Common myeloid progenitor, CD34-positive (primary cell): ENCODE data around the gene ZC3H6.

Experiments
- CTCF ChIA-PET: fragments of 350-600 bp; sonication (Branson Sonifier 250); formaldehyde crosslinking; loops from one replicate; lab custom pipeline; 2021; ENCODE audit warnings: antibody characterized with exemption; lab: Charles Lee
- POLR2A ChIA-PET: fragments of 350-600 bp; sonication (Branson Sonifier 250); formaldehyde crosslinking; loops from one replicate; lab custom pipeline; 2021; ENCODE audit warnings: antibody characterized with exemption; lab: Charles Lee
- DNase-seq, 3 donors: peaks; one replicate each; pipeline versions ENCODE4 v3.0.0 to v3.0.0-alpha.2; 2013
- H3K27ac ChIP-seq, 2 experiments: 1 replicate in 1 of 2; 2 replicates in 1 of 2; pipeline ENCODE4 v1.7.0; 2013; ENCODE audit warnings: inconsistent platforms in 2 of 2, low read length in 2 of 2, mild to moderate bottlenecking in 2 of 2, low read depth in 1 of 2, moderate library complexity in 1 of 2; ENCODE audit not compliant: severe bottlenecking in 2 of 2, insufficient read depth in 1 of 2, poor library complexity in 1 of 2
- H3K27me3 ChIP-seq, 5 experiments: replicated peaks in 2 of 5; 1 replicate in 3 of 5; 2 replicates in 2 of 5; pipeline versions ENCODE4 v1.6.1 to v1.7.0; 2013; ENCODE audit warnings: low read length in 4 of 5, mild to moderate bottlenecking in 2 of 5, moderate library complexity in 2 of 5, inconsistent platforms in 1 of 5; ENCODE audit not compliant: insufficient read depth in 5 of 5, control insufficient read depth in 4 of 5
- H3K36me3 ChIP-seq, 4 experiments: 1 replicate in 2 of 4; 2 replicates in 2 of 4; pipeline versions ENCODE4 v1.6.1 to v1.7.0; 2013; ENCODE audit warnings: low read length in 3 of 4, control low read depth in 1 of 4, mild to moderate bottlenecking in 1 of 4; ENCODE audit not compliant: control insufficient read depth in 4 of 4, insufficient read depth in 4 of 4
- H3K4me1 ChIP-seq, 4 experiments: 1 replicate in 3 of 4; 2 replicates in 1 of 4; pipeline versions ENCODE4 v1.6.1 to v1.7.1; 2013; ENCODE audit warnings: low read length in 3 of 4, mild to moderate bottlenecking in 3 of 4, control low read depth in 1 of 4, inconsistent platforms in 1 of 4, moderate library complexity in 1 of 4; ENCODE audit not compliant: control insufficient read depth in 4 of 4, insufficient read depth in 4 of 4; ENCODE audit errors: control extremely low read depth in 1 of 4
- H3K4me3 ChIP-seq, 7 experiments: 1 replicate in 4 of 7; 2 replicates in 3 of 7; pipeline versions ENCODE4 v1.5.1 to v1.7.0; 2013; ENCODE audit warnings: mild to moderate bottlenecking in 7 of 7, low read length in 6 of 7, moderate library complexity in 6 of 7, inconsistent platforms in 2 of 7, low read depth in 2 of 7, control low read depth in 1 of 7; ENCODE audit not compliant: insufficient read depth in 4 of 7, control insufficient read depth in 1 of 7; ENCODE audit errors: extremely low read depth in 1 of 7
- H3K9me3 ChIP-seq, 5 experiments: 1 replicate in 4 of 5; 2 replicates in 1 of 5; pipeline versions ENCODE4 v1.6.1 to v1.7.1; 2013; ENCODE audit warnings: low read length in 4 of 5, mild to moderate bottlenecking in 2 of 5, inconsistent platforms in 1 of 5, low read depth in 1 of 5, moderate library complexity in 1 of 5; ENCODE audit not compliant: control insufficient read depth in 4 of 5, insufficient read depth in 2 of 5; ENCODE audit errors: control extremely low read depth in 1 of 5
- WGBS: methylation state at CpG from one replicate; pipeline ENCODE4 v1.1.5; 2013; ENCODE audit not compliant: insufficient coverage; 5-methylcytosine and 5-hydroxymethylcytosine counted together

ZC3H6 gene

GRCh38 chr2:112259509-112260294, 15.7 kb upstream of the ZC3H6 start:
- ChIA-PET CTCF (interaction anchor here (0.6 to 2.2 kb wide), 17 partner anchors 10 to 322 kb away, joined by 3 to 9 read pairs (median 4); no protein-coding TSS in a partner anchor), POLR2A (interaction anchor here (0.6 kb wide), 1 partner anchor 10 kb away, joined by 7 read pairs; no protein-coding TSS in a partner anchor)
- Histone ChIP-seq H3K27me3 (no peaks in the 10 kb centered on the region), H3K27ac (no peak overlapping the region), H3K36me3 (no peaks in the 10 kb centered on the region), H3K9me3 (peaks cover 0 to 13% (median 4%) of the 10 kb centered on the region in 5 experiments), H3K4me3 (peak overlapping the region in 3 of 7 experiments; percentile 24 to 60 (median 43)), H3K4me1 (peaks cover 3 to 19% (median 10%) of the 10 kb centered on the region in 4 experiments)
- DNase-seq: peak; percentile 85 to 91 (median 87)
- 27% methylated on average over 14 of the region's 15 CpGs for WGBS

- ChIA-PET CTCF (interaction anchor here (0.6 to 2.2 kb wide), 13 partner anchors 9 to 242 kb away, joined by 3 to 9 read pairs (median 3); no protein-coding TSS in a partner anchor), POLR2A (interaction anchor here (0.9 kb wide), 1 partner anchor 14 kb away, joined by 4 read pairs; no protein-coding TSS in a partner anchor)
- Histone ChIP-seq H3K27ac (no peak overlapping the region), H3K36me3 (no peaks in the 10 kb centered on the region), H3K4me1 (peaks cover 3 to 16% (median 10%) of the 10 kb centered on the region in 4 experiments), H3K4me3 (no peak overlapping the region), H3K9me3 (peaks cover 0 to 13% (median 4%) of the 10 kb centered on the region in 5 experiments), H3K27me3 (no peaks in the 10 kb centered on the region)
- DNase-seq: no peak
- WGBS: 97% methylated on average over 3 of the region's 3 CpGs
These were observed 15.1 kb upstream of the ZC3H6 start for GRCh38 chr2:112260295-112260625.

GRCh38 chr2:112262876-112263275, 12.5 kb upstream of the ZC3H6 start:
- Histone ChIP-seq H3K27me3 (no peaks in the 10 kb centered on the region), H3K36me3 (no peaks in the 10 kb centered on the region), H3K9me3 (peaks cover 0 to 14% (median 4%) of the 10 kb centered on the region in 5 experiments), H3K4me1 (peaks cover 0 to 5% (median 3%) of the 10 kb centered on the region in 4 experiments), H3K4me3 (no peak overlapping the region), H3K27ac (no peak overlapping the region)
- no peak for DNase-seq
- ChIA-PET POLR2A (no interaction called here), CTCF (interaction anchor here (0.5 kb wide), 1 partner anchor 168 kb away, joined by 3 read pairs; no protein-coding TSS in a partner anchor)

GRCh38 chr2:112268547-112268946, 6.8 kb upstream of the ZC3H6 start:
- H3K27me3 ChIP-seq: no peaks in the 10 kb centered on the region
- no peak overlapping the region for H3K27ac ChIP-seq
- H3K4me3 ChIP-seq: no peak overlapping the region
- no peaks in the 10 kb centered on the region for H3K4me1 ChIP-seq
- no peaks in the 10 kb centered on the region for H3K36me3 ChIP-seq
- ChIA-PET CTCF (interaction anchor here (1.4 kb wide), 1 partner anchor 8 kb away, joined by 9 read pairs; no protein-coding TSS in a partner anchor), POLR2A (no interaction called here)
- peaks cover 0 to 12% (median 3%) of the 10 kb centered on the region in 5 experiments for H3K9me3 ChIP-seq
- WGBS: no CpG with 5 or more reads among the region's 1 CpG
- DNase-seq: no peak

- Histone ChIP-seq H3K27me3 (no peaks in the 10 kb centered on the region), H3K36me3 (no peaks in the 10 kb centered on the region), H3K9me3 (peaks cover 0 to 11% (median 3%) of the 10 kb centered on the region in 5 experiments), H3K4me1 (peaks cover 0 to 12% (median 6%) of the 10 kb centered on the region in 4 experiments), H3K27ac (peak overlapping the region in 1 of 2 experiments; percentile 52), H3K4me3 (no peak overlapping the region)
- no peak for DNase-seq
- ChIA-PET POLR2A (no interaction called here), CTCF (interaction anchor here (0.6 to 2.3 kb wide), 3 partner anchors 12 to 386 kb away, joined by 3 to 7 read pairs (median 4); no protein-coding TSS in a partner anchor)
- 95% methylated on average over 4 of the region's 5 CpGs for WGBS
These were observed 2.7 kb upstream of the ZC3H6 start for GRCh38 chr2:112272669-112273068.

- no peaks in the 10 kb centered on the region for H3K27me3 ChIP-seq
- no peak for DNase-seq
- WGBS: 100% methylated on average over 5 of the region's 5 CpGs
- no peak overlapping the region for H3K4me3 ChIP-seq
- peaks cover 0 to 12% (median 6%) of the 10 kb centered on the region in 4 experiments for H3K4me1 ChIP-seq
- H3K27ac ChIP-seq: peak overlapping the region in 1 of 2 experiments; percentile 52
- H3K36me3 ChIP-seq: no peaks in the 10 kb centered on the region
- CTCF ChIA-PET: interaction anchor here (1.0 to 1.2 kb wide), 2 partner anchors 13 to 14 kb away, joined by 3 to 5 read pairs; no protein-coding TSS in a partner anchor
- POLR2A ChIA-PET: no interaction called here
- H3K9me3 ChIP-seq: peaks cover 0 to 7% (median 0%) of the 10 kb centered on the region in 5 experiments
These were observed 2.0 kb upstream of the ZC3H6 start for GRCh38 chr2:112273349-112273748.
